HG03159 (cell line): ENCODE data around the gene ALDOA.
"Not testable (repeated sequence)": the region's sequence is repeated elsewhere in the genome, so short reads cannot be mapped to it uniquely, and the experiment has no call there.

Experiments used
- ATAC-seq: cut with Tn5 transposase; IDR thresholded peaks from one replicate; pipeline ENCODE4 v1.9.1; 2021; ENCODE audit warnings: mild to moderate bottlenecking, moderate library complexity; ENCODE audit not compliant: unreplicated experiment

The ALDOA gene

DNA sequence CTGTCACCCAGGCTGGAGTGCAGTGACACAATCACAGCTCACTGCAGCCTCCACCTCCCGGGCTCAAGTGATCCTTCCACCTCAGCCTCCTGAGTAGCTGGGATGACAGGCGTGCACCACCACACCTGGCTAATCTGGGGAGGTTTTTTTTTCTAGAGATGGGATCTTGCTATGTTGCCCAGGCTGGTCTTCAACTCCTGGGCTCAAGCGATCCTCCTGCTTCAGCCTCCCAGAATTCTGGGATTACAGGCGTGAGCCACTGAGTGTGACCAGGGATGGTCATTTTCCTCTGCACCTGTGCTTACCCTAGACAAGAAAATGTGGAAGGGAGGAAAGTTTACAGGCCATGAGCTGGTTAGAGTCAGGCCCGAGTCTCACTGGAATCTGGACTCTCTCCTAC, 24.9 kb upstream of the ALDOA start:
- not testable (repeated sequence) for ATAC-seq

DNA sequence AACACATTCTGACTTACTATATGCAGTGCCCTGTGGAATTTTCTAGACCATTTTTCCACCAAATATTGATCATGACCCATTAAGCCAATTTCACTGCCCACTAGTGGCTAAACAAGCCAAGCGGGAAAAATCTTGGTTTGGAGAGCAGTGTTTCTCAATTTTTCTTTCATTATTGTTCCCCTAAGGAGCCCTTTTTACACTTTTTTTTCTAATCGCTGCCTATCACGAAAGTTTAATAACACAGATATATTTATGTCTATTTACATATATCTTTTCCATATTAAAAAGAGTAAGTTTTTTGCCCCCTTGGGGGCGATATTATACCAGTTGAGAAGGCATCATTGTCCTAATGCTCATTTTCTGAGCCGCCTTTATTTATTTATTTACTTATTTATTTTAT, 23.7 kb upstream of the ALDOA start:
- ATAC-seq, result no peak

GRCh38 chr16:30046178-30046577, 19.4 kb upstream of the ALDOA start:
- no peak for ATAC-seq

- no peak for ATAC-seq
Observed at GRCh38 chr16:30046588-30046987, 19.0 kb upstream of the ALDOA start.

GRCh38 chr16:30049871-30050270, 15.7 kb upstream of the ALDOA start:
- no peak for ATAC-seq

DNA sequence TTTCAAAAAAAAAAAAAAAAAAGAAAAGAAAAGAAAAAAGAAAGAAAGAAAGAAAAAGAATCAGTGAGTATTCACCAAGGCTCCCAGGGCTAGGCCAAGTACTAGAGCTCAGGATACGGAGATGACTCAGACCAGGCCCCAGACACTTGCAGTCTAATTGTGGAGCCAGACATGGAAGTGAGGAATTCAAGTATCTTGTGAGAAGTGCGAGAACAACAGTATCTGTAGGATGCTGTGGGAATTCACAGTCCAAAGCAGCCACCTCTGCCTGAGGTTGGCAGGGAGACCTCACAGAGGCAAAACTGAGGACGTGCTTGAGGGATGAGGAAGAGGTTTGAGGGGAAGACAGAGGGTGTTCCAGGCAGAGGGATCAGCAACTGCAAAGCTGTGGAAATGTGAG, 14.0 kb upstream of the ALDOA start:
- no peak for ATAC-seq

DNA sequence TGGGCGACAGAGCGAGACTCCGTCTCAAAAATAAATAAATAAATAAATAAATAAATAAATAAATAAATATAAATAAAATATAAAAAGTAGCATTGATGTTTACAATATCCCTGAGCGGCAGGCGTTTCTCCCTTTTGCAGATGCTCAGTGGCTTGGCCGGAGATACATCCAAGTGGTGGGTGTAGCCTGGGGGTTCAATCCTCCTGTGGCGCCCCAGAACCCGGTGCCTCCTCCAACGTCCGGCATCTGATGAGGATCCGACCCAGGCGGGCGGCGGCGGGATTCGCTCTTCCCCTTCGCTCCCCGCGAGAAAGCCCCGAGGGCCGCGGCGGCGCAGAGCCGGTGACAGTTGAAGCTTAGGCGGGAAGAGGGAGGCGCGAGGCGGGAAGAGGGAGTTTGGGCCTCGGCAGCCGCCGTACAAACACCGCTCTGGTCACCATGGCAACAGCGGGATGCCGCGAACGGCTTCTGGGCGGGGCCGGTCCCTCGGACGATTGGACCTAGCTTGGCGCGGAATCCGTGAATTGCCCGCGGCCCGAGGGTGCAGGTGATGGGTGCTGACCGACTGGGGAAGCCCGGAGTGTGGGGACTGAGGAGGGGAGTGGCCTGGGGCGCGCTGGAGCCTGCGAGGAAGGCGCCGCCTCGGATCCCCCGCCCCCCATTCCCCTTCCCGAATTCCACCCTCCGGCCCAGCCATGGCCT, 12.7 kb upstream of the ALDOA start:
- ATAC-seq, result no peak

GRCh38 chr16:30053376-30054015, 12.1 kb upstream of the ALDOA start:
- ATAC-seq, result no peak

DNA sequence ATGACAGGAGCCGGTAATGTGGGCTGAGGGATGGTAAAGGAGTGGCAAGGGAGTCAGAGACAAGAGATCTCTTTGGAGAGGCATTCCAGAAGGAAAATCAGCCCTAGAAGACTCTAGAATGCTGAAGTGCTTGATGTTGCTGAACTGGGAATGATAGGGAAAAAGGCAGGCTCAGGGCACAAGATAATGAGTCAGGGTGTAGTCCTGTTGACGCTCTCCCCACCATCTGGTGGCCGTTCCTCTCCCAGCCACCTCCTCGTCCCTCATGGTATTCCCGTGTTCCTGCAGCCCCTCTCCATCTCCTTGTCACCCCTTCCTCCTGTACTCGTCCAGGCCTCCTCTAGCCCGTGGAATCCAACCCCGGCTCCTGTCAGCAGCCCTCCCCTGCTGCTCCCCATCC, 11.1 kb upstream of the ALDOA start:
- no peak for ATAC-seq

- ATAC-seq, result no peak
Observed at GRCh38 chr16:30054959-30055553, 10.5 kb upstream of the ALDOA start.

- no peak for ATAC-seq
Observed at GRCh38 chr16:30060346-30060745, 5.2 kb upstream of the ALDOA start.

- ATAC-seq, result no peak
Observed at GRCh38 chr16:30060836-30061554, 4.6 kb upstream of the ALDOA start.

- no peak for ATAC-seq
Observed at GRCh38 chr16:30063278-30063892, 2.2 kb upstream of the ALDOA start.

- no peak for ATAC-seq
Observed at GRCh38 chr16:30063893-30064728, 1.4 kb upstream of the ALDOA start.

GRCh38 chr16:30064729-30065101, 845 bp upstream of the ALDOA start:
- no peak for ATAC-seq

GRCh38 chr16:30065943-30066760, 592 bp downstream of the ALDOA start:
- ATAC-seq, result no peak

GRCh38 chr16:30066761-30067583, 1.4 kb downstream of the ALDOA start:
- no peak for ATAC-seq

DNA sequence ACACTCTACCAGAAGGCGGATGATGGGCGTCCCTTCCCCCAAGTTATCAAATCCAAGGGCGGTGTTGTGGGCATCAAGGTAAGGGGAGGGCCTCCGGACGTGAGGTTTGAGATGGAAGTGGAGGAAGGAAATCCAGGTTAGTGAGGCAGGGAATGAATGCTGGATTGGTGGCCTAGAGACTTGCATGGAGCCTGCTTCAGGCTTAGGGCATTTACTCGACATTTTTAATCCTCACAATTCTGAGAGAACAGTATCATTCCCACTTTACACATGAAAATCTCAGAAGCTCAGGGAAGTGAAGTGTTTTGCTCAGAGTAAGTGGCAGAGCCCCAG, 2.0 kb downstream of the ALDOA start:
- no peak for ATAC-seq

GRCh38 chr16:30068333-30068732, 2.8 kb downstream of the ALDOA start:
- ATAC-seq, result no peak
